ENCODE measurements around the gene GKN1.

DNA sequence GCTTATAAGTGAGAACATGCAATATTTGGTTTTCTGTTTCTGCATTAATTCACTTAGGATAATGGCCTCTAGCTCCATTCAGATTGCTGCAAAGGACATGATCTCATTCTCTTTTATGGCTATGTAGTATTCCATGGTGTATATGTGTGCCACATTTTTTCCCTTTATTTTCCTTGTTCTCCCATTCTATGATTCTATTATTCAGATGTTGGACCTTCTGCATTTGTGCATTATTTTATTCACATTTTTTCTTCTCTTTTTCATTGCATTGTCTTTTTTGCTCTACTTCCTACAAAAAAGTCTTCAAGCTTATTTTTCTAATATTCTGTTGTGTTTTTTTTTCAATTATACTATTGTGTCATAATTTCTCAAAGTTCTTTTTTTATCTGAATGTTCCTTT lies 27.4 kb downstream of the GKN1 start:
- TF ChIP-seq, protein P1, sequence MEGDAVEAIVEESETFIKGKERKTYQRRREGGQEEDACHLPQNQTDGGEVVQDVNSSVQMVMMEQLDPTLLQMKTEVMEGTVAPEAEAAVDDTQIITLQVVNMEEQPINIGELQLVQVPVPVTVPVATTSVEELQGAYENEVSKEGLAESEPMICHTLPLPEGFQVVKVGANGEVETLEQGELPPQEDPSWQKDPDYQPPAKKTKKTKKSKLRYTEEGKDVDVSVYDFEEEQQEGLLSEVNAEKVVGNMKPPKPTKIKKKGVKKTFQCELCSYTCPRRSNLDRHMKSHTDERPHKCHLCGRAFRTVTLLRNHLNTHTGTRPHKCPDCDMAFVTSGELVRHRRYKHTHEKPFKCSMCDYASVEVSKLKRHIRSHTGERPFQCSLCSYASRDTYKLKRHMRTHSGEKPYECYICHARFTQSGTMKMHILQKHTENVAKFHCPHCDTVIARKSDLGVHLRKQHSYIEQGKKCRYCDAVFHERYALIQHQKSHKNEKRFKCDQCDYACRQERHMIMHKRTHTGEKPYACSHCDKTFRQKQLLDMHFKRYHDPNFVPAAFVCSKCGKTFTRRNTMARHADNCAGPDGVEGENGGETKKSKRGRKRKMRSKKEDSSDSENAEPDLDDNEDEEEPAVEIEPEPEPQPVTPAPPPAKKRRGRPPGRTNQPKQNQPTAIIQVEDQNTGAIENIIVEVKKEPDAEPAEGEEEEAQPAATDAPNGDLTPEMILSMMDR (IDR thresholded peaks at IDR 0.05 in 4 of 5, conservative IDR thresholded peaks at IDR 0.05 in 1 of 5): no peak
- TF ChIP-seq POLR2A (IDR thresholded peaks at IDR 0.05): no peak
